ENCODE results near the gene BRINP3. TPM values are rescaled to one million over a fixed set of nuclear protein-coding genes. Genes with fewer than 3 reads are reported as not detected.
"Not testable (repeated sequence)": the region's sequence is repeated elsewhere in the genome, so short reads cannot be mapped to it uniquely, and the experiment has no call there.

Gene BRINP3
- total RNA-seq, 1 donor from 2014 or later: not detected

- Mint-ChIP-seq H3K4me1 (ENCODE audit: low read depth) (no peaks in the 10 kb centered on the region), H3K27me3 (ENCODE audit: low read depth) (no peaks in the 10 kb centered on the region), H3K27ac (no peak overlapping the region), H3K36me3 (ENCODE audit: low read depth) (no peaks in the 10 kb centered on the region), H3K9me3 (peaks cover 12% of the 10 kb centered on the region), H3K4me3 (ENCODE audit: low read depth) (no peak overlapping the region)
- no peak for DNase-seq (ENCODE audit: low spot score)
- intact Hi-C loops (cut with micrococcal nuclease): no loop called here
These were observed 309.4 kb downstream of the BRINP3 start for GRCh38 chr1:190168116-190168892.

DNA sequence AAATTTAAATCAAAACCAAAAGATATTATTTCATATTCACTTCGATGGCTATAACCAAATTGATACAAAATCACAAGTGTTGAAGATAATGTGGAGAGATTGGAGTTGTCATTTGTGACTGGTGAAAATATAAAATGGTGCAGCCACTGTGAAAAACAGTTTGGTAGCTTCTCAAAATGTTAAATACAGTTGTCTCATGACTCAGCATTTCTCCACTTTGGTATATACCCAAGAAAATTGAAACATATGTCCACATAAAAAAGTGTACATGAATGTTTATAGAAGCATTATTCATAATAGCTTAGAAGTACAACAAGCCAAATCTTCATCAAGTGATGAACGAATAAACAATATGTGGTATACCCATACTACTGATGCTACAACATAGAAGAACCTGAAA lies 318.5 kb downstream of the BRINP3 start:
- DNase-seq (ENCODE audit: low spot score): no peak
- no peak overlapping the region for H3K27ac Mint-ChIP-seq
- no peaks in the 10 kb centered on the region for H3K27me3 Mint-ChIP-seq (ENCODE audit: low read depth)
- no peaks in the 10 kb centered on the region for H3K4me1 Mint-ChIP-seq (ENCODE audit: low read depth)
- H3K4me3 Mint-ChIP-seq (ENCODE audit: low read depth): no peak overlapping the region
- peaks cover 22% of the 10 kb centered on the region for H3K9me3 Mint-ChIP-seq
- intact Hi-C loops (cut with micrococcal nuclease): no loop called here
- H3K36me3 Mint-ChIP-seq (ENCODE audit: low read depth): no peaks in the 10 kb centered on the region

GRCh38 chr1:190154744-190155143 lies 322.9 kb downstream of the BRINP3 start:
- H3K27me3 Mint-ChIP-seq (ENCODE audit: low read depth): no peaks in the 10 kb centered on the region
- H3K36me3 Mint-ChIP-seq (ENCODE audit: low read depth): no peaks in the 10 kb centered on the region
- no peak overlapping the region for H3K4me3 Mint-ChIP-seq (ENCODE audit: low read depth)
- no peaks in the 10 kb centered on the region for H3K4me1 Mint-ChIP-seq (ENCODE audit: low read depth)
- DNase-seq (ENCODE audit: low spot score): no peak
- peaks cover 26% of the 10 kb centered on the region for H3K9me3 Mint-ChIP-seq
- H3K27ac Mint-ChIP-seq: no peak overlapping the region
- intact Hi-C loops (cut with micrococcal nuclease): no loop called here

DNA sequence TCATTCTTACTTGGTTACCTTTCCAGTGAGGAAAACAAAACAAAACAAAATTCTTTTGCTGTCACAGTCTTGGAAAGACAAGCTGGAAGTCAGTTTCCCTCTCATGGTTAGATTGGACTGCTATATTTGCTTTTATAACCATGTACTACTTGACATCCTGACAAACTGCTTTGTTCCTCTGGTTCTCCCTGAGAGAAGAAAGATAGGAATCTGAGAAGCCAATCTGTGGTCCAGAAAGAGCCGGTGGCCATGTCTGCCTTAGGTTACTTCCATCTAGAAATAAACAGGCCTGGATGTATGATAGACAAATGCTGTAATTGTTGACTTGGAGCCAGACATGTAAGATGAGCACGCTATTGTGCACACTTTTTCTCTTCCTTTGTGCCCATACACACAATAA lies 330.0 kb downstream of the BRINP3 start:
- H3K27me3 Mint-ChIP-seq (ENCODE audit: low read depth): no peaks in the 10 kb centered on the region
- intact Hi-C loops (cut with micrococcal nuclease): no loop called here
- H3K36me3 Mint-ChIP-seq (ENCODE audit: low read depth): no peaks in the 10 kb centered on the region
- no peak overlapping the region for H3K27ac Mint-ChIP-seq
- H3K9me3 Mint-ChIP-seq: peaks cover 16% of the 10 kb centered on the region
- DNase-seq (ENCODE audit: low spot score): no peak
- no peak overlapping the region for H3K4me3 Mint-ChIP-seq (ENCODE audit: low read depth)
- H3K4me1 Mint-ChIP-seq (ENCODE audit: low read depth): no peaks in the 10 kb centered on the region

GRCh38 chr1:190144650-190145049 lies 333.0 kb downstream of the BRINP3 start:
- no peaks in the 10 kb centered on the region for H3K36me3 Mint-ChIP-seq (ENCODE audit: low read depth)
- no peak overlapping the region for H3K27ac Mint-ChIP-seq
- intact Hi-C loops (cut with micrococcal nuclease): no loop called here
- H3K9me3 Mint-ChIP-seq: peaks cover 11% of the 10 kb centered on the region
- DNase-seq (ENCODE audit: low spot score): no peak
- H3K4me3 Mint-ChIP-seq (ENCODE audit: low read depth): no peak overlapping the region
- H3K27me3 Mint-ChIP-seq (ENCODE audit: low read depth): no peaks in the 10 kb centered on the region
- no peaks in the 10 kb centered on the region for H3K4me1 Mint-ChIP-seq (ENCODE audit: low read depth)

DNA sequence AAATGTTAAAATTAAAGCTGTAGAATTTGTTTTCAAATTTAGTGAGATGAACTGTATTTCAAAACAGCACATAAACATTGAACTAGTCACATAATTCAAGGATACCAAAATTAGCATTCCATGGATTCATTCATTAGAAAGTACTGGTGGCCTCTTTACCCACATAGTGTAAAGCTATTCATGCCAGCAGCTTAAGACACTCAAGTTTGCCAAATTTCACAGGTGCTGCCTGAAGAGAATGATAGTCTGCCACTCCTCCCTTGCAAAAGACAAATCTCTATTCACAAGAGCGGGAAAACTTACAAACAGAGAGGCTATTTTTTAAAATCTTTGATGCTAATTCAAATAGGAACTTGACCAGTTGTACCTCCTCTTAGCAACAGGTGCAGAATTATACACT lies 337.0 kb downstream of the BRINP3 start:
- no peaks in the 10 kb centered on the region for H3K36me3 Mint-ChIP-seq (ENCODE audit: low read depth)
- H3K4me1 Mint-ChIP-seq (ENCODE audit: low read depth): no peaks in the 10 kb centered on the region
- no peak for DNase-seq (ENCODE audit: low spot score)
- intact Hi-C loops (cut with micrococcal nuclease): no loop called here
- H3K4me3 Mint-ChIP-seq (ENCODE audit: low read depth): no peak overlapping the region
- peaks cover 15% of the 10 kb centered on the region for H3K9me3 Mint-ChIP-seq
- H3K27me3 Mint-ChIP-seq (ENCODE audit: low read depth): no peaks in the 10 kb centered on the region
- no peak overlapping the region for H3K27ac Mint-ChIP-seq

GRCh38 chr1:190138702-190139101 lies 339.0 kb downstream of the BRINP3 start:
- H3K27me3 Mint-ChIP-seq (ENCODE audit: low read depth): no peaks in the 10 kb centered on the region
- no peak overlapping the region for H3K27ac Mint-ChIP-seq
- no peak for DNase-seq (ENCODE audit: low spot score)
- no peaks in the 10 kb centered on the region for H3K36me3 Mint-ChIP-seq (ENCODE audit: low read depth)
- intact Hi-C loops (cut with micrococcal nuclease): no loop called here
- H3K4me3 Mint-ChIP-seq (ENCODE audit: low read depth): no peak overlapping the region
- peaks cover 15% of the 10 kb centered on the region for H3K9me3 Mint-ChIP-seq
- H3K4me1 Mint-ChIP-seq (ENCODE audit: low read depth): no peaks in the 10 kb centered on the region

- Mint-ChIP-seq H3K27ac (no peak overlapping the region), H3K36me3 (ENCODE audit: low read depth) (no peaks in the 10 kb centered on the region), H3K9me3 (peaks cover 15% of the 10 kb centered on the region), H3K4me1 (ENCODE audit: low read depth) (no peaks in the 10 kb centered on the region), H3K4me3 (ENCODE audit: low read depth) (no peak overlapping the region), H3K27me3 (ENCODE audit: low read depth) (no peaks in the 10 kb centered on the region)
- DNase-seq (ENCODE audit: low spot score): no peak
- intact Hi-C loops (cut with micrococcal nuclease): no loop called here
These were observed 339.4 kb downstream of the BRINP3 start for GRCh38 chr1:190138266-190138665.

DNA sequence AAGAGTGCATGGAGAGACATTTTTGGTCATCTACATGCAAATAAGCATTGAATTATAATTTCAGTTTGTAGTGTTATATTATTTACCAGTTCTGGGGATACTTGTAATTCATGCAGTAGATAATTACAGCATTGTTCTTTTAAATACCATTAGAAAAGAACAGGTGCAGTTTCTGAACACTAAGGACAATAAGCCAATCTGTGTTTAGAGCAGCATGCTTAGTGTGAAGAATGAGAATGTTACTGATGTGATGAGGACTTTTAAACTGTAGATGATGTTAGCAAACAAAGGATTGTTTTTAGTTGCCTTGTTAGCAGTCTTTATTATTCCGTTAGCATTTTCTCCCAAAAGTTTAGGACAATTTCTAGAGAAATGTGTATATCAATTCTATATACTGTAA lies 348.3 kb downstream of the BRINP3 start:
- Mint-ChIP-seq H3K27ac (no peak overlapping the region), H3K4me1 (ENCODE audit: low read depth) (no peaks in the 10 kb centered on the region), H3K9me3 (peaks cover 5% of the 10 kb centered on the region), H3K36me3 (ENCODE audit: low read depth) (no peaks in the 10 kb centered on the region), H3K27me3 (ENCODE audit: low read depth) (no peaks in the 10 kb centered on the region), H3K4me3 (ENCODE audit: low read depth) (no peak overlapping the region)
- intact Hi-C loops (cut with micrococcal nuclease): no loop called here
- no peak for DNase-seq (ENCODE audit: low spot score)

GRCh38 chr1:190126728-190127127 lies 350.9 kb downstream of the BRINP3 start:
- Mint-ChIP-seq H3K4me3 (ENCODE audit: low read depth) (no peak overlapping the region), H3K36me3 (ENCODE audit: low read depth) (no peaks in the 10 kb centered on the region), H3K27me3 (ENCODE audit: low read depth) (no peaks in the 10 kb centered on the region), H3K4me1 (ENCODE audit: low read depth) (no peaks in the 10 kb centered on the region), H3K27ac (no peak overlapping the region), H3K9me3 (peaks cover 5% of the 10 kb centered on the region)
- intact Hi-C loops (cut with micrococcal nuclease): no loop called here
- no peak for DNase-seq (ENCODE audit: low spot score)

- intact Hi-C loops (cut with micrococcal nuclease): no loop called here
- no peak for DNase-seq (ENCODE audit: low spot score)
- no peaks in the 10 kb centered on the region for H3K36me3 Mint-ChIP-seq (ENCODE audit: low read depth)
- H3K4me3 Mint-ChIP-seq (ENCODE audit: low read depth): no peak overlapping the region
- H3K27me3 Mint-ChIP-seq (ENCODE audit: low read depth): no peaks in the 10 kb centered on the region
- H3K9me3 Mint-ChIP-seq: no peaks in the 10 kb centered on the region
- no peak overlapping the region for H3K27ac Mint-ChIP-seq
- H3K4me1 Mint-ChIP-seq (ENCODE audit: low read depth): no peaks in the 10 kb centered on the region
These were observed 353.6 kb downstream of the BRINP3 start for GRCh38 chr1:190124068-190124467.

- H3K9me3 Mint-ChIP-seq; DNase-seq (ENCODE audit: low spot score); H3K36me3 Mint-ChIP-seq (ENCODE audit: low read depth); H3K27me3 Mint-ChIP-seq (ENCODE audit: low read depth); H3K27ac Mint-ChIP-seq; intact Hi-C loops (cut with micrococcal nuclease); H3K4me1 Mint-ChIP-seq (ENCODE audit: low read depth); H3K4me3 Mint-ChIP-seq (ENCODE audit: low read depth): not testable (repeated sequence)
These were observed 357.1 kb downstream of the BRINP3 start for GRCh38 chr1:190120564-190120963.

GRCh38 chr1:190119683-190120082 lies 358.0 kb downstream of the BRINP3 start:
- H3K4me1 Mint-ChIP-seq (ENCODE audit: low read depth): no peaks in the 10 kb centered on the region
- H3K9me3 Mint-ChIP-seq: peaks cover 3% of the 10 kb centered on the region
- DNase-seq (ENCODE audit: low spot score): no peak
- no peak overlapping the region for H3K4me3 Mint-ChIP-seq (ENCODE audit: low read depth)
- no peaks in the 10 kb centered on the region for H3K36me3 Mint-ChIP-seq (ENCODE audit: low read depth)
- H3K27ac Mint-ChIP-seq: no peak overlapping the region
- intact Hi-C loops (cut with micrococcal nuclease): no loop called here
- no peaks in the 10 kb centered on the region for H3K27me3 Mint-ChIP-seq (ENCODE audit: low read depth)

DNA sequence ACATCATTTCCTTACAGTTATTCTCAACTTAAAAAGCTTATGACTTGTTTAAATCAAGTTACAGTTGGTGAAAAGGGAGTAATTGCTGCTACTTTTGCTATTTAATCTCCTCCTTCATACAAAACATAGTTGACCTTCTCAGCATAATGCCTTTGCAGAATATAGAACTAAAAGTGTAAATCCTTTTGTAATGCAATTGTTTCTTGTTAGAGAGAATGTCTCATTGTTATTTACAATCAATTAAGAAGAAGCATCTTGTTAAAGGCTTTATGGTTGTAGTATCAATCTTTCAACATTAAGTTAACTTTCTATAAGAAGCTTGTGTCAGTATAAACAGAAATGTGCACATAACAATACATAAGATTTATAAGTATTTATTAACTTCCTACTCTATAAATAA lies 360.7 kb downstream of the BRINP3 start:
- Mint-ChIP-seq H3K36me3 (ENCODE audit: low read depth) (no peaks in the 10 kb centered on the region), H3K27me3 (ENCODE audit: low read depth) (no peaks in the 10 kb centered on the region)

More for the DNA sequence above, 360.7 kb downstream of the BRINP3 start:
- Mint-ChIP-seq H3K4me3 (ENCODE audit: low read depth) (no peak overlapping the region), H3K9me3 (peaks cover 3% of the 10 kb centered on the region), H3K4me1 (ENCODE audit: low read depth) (no peaks in the 10 kb centered on the region), H3K27ac (no peak overlapping the region)
- DNase-seq (ENCODE audit: low spot score): no peak
- intact Hi-C loops (cut with micrococcal nuclease): no loop called here
